IPS DF 6.9 (cell line): ENCODE data around the gene ENGASE.

Experiments
- DNase-seq: peaks from one replicate; pipeline ENCODE4 v3.0.0-alpha.2; 2013; ENCODE audit warnings: low read depth, low spot score
- H3K27ac ChIP-seq: one replicate; pipeline ENCODE4 v1.5.1; 2013; ENCODE audit warnings: low read length, control low read depth
- H3K27me3 ChIP-seq: 2 replicates; pipeline ENCODE4 v1.6.1; 2013; ENCODE audit warnings: mild to moderate bottlenecking, low read length; ENCODE audit not compliant: control insufficient read depth, insufficient read depth
- H3K36me3 ChIP-seq: 2 replicates; pipeline ENCODE4 v1.6.1; 2013; ENCODE audit warnings: low read length; ENCODE audit not compliant: control insufficient read depth, insufficient read depth
- H3K4me1 ChIP-seq: 2 replicates; pipeline ENCODE4 v1.6.1; 2013; ENCODE audit warnings: low read length; ENCODE audit not compliant: control insufficient read depth, insufficient read depth
- H3K4me3 ChIP-seq: 2 replicates; pipeline ENCODE4 v1.5.1; 2013; ENCODE audit warnings: mild to moderate bottlenecking, low read length
- H3K9me3 ChIP-seq: 2 replicates; pipeline ENCODE4 v1.6.1; 2013; ENCODE audit warnings: low read length, inconsistent platforms; ENCODE audit not compliant: control insufficient read depth, insufficient read depth
- WGBS: extraction: QIAGEN DNeasy Blood & Tissue Kit; methylation state at CpG from one replicate; pipeline ENCODE4 v1.1.7; 2013; ENCODE audit warnings: mixed read lengths, missing lambda C conversion rate; ENCODE audit not compliant: insufficient read length, insufficient coverage; 5-methylcytosine and 5-hydroxymethylcytosine counted together

The ENGASE gene

GRCh38 chr17:79117905-79118487, 43.4 kb downstream of the ENGASE start:
- no CpG with 5 or more reads among the region's 21 CpGs for WGBS

GRCh38 chr17:79118924-79119323, 44.3 kb downstream of the ENGASE start:
- Histone ChIP-seq H3K9me3 (no peaks in the 10 kb centered on the region), H3K27me3 (no peaks in the 10 kb centered on the region), H3K4me1 (peaks cover 1% of the 10 kb centered on the region; the same call in 1 of the 2 replicates), H3K27ac (no peak overlapping the region), H3K36me3 (no peaks in the 10 kb centered on the region; the same call in 1 of the 2 replicates), H3K4me3 (no peak overlapping the region)
- WGBS = no CpG with 5 or more reads among the region's 4 CpGs
- no peak for DNase-seq

More at GRCh38 chr17:79117905-79118487, 43.4 kb downstream of the ENGASE start:
- no peaks in the 10 kb centered on the region for H3K9me3 ChIP-seq
- no peaks in the 10 kb centered on the region for H3K27me3 ChIP-seq
- H3K4me3 ChIP-seq = no peak overlapping the region
- peaks cover 1% of the 10 kb centered on the region; the same call in 1 of the 2 replicates for H3K4me1 ChIP-seq
- H3K36me3 ChIP-seq = no peaks in the 10 kb centered on the region; the same call in 1 of the 2 replicates
- DNase-seq = no peak
- no peak overlapping the region for H3K27ac ChIP-seq

GRCh38 chr17:79120259-79120658, 45.6 kb downstream of the ENGASE start:
- Histone ChIP-seq H3K9me3 (no peaks in the 10 kb centered on the region), H3K4me1 (peaks cover 1% of the 10 kb centered on the region; the same call in 1 of the 2 replicates), H3K27ac (no peak overlapping the region), H3K36me3 (no peaks in the 10 kb centered on the region; the same call in 1 of the 2 replicates), H3K4me3 (no peak overlapping the region), H3K27me3 (no peaks in the 10 kb centered on the region)
- WGBS = no CpG with 5 or more reads among the region's 5 CpGs
- DNase-seq = no peak

GRCh38 chr17:79123988-79124387, 49.4 kb downstream of the ENGASE start:
- H3K4me3 ChIP-seq = no peak overlapping the region

GRCh38 chr17:79124513-79125209, 50.0 kb downstream of the ENGASE start:
- no peaks in the 10 kb centered on the region for H3K36me3 ChIP-seq
- no CpG with 5 or more reads among the region's 21 CpGs for whole genome bisulfite sequencing
- no peaks in the 10 kb centered on the region for H3K4me1 ChIP-seq
- no peak overlapping the region for H3K4me3 ChIP-seq
- no peak overlapping the region for H3K27ac ChIP-seq
- no peak for DNase-seq
- no peaks in the 10 kb centered on the region for H3K9me3 ChIP-seq
- H3K27me3 ChIP-seq = no peaks in the 10 kb centered on the region

More at GRCh38 chr17:79123988-79124387, 49.4 kb downstream of the ENGASE start:
- Histone ChIP-seq H3K36me3 (no peaks in the 10 kb centered on the region), H3K27me3 (no peaks in the 10 kb centered on the region), H3K27ac (no peak overlapping the region), H3K4me1 (no peaks in the 10 kb centered on the region), H3K9me3 (no peaks in the 10 kb centered on the region)
- no CpG with 5 or more reads among the region's 8 CpGs for WGBS
- no peak for DNase-seq

- Histone ChIP-seq H3K4me1 (no peaks in the 10 kb centered on the region), H3K36me3 (no peaks in the 10 kb centered on the region), H3K9me3 (no peaks in the 10 kb centered on the region), H3K4me3 (no peak overlapping the region), H3K27ac (no peak overlapping the region), H3K27me3 (no peaks in the 10 kb centered on the region)
- no peak for DNase-seq
- no CpG with 5 or more reads among the region's 22 CpGs for whole genome bisulfite sequencing
Measured at GRCh38 chr17:79125503-79125902, 50.9 kb downstream of the ENGASE start.

- DNase-seq = no peak
- Histone ChIP-seq H3K36me3 (no peaks in the 10 kb centered on the region), H3K27ac (no peak overlapping the region), H3K4me3 (no peak overlapping the region), H3K4me1 (no peaks in the 10 kb centered on the region), H3K9me3 (no peaks in the 10 kb centered on the region), H3K27me3 (no peaks in the 10 kb centered on the region)
- WGBS = no CpG with 5 or more reads among the region's 12 CpGs
Measured at GRCh38 chr17:79126139-79126538, 51.5 kb downstream of the ENGASE start.

- Histone ChIP-seq H3K4me3 (no peak overlapping the region), H3K27ac (no peak overlapping the region), H3K4me1 (no peaks in the 10 kb centered on the region), H3K27me3 (no peaks in the 10 kb centered on the region), H3K36me3 (no peaks in the 10 kb centered on the region), H3K9me3 (no peaks in the 10 kb centered on the region)
- WGBS = no CpG with 5 or more reads among the region's 23 CpGs
- no peak for DNase-seq
Measured at GRCh38 chr17:79127534-79128135, 53.0 kb downstream of the ENGASE start.

- no peak overlapping the region for H3K4me3 ChIP-seq
- H3K36me3 ChIP-seq = no peaks in the 10 kb centered on the region
- H3K27me3 ChIP-seq = no peaks in the 10 kb centered on the region
- H3K27ac ChIP-seq = no peak overlapping the region
- no CpG with 5 or more reads among the region's 4 CpGs for WGBS
- DNase-seq = no peak
- H3K4me1 ChIP-seq = no peaks in the 10 kb centered on the region
- H3K9me3 ChIP-seq = no peaks in the 10 kb centered on the region
Measured at GRCh38 chr17:79129523-79129922, 54.9 kb downstream of the ENGASE start.

GRCh38 chr17:79130536-79131273, 56.1 kb downstream of the ENGASE start:
- H3K27me3 ChIP-seq = no peaks in the 10 kb centered on the region
- no CpG with 5 or more reads among the region's 34 CpGs for WGBS
- no peak overlapping the region for H3K27ac ChIP-seq

More at GRCh38 chr17:79130536-79131273, 56.1 kb downstream of the ENGASE start:
- Histone ChIP-seq H3K9me3 (no peaks in the 10 kb centered on the region), H3K4me3 (no peak overlapping the region), H3K36me3 (no peaks in the 10 kb centered on the region), H3K4me1 (no peaks in the 10 kb centered on the region)
- no peak for DNase-seq
